HepG2 (cell line): Measurements from ENCODE around the gene CILP2. TPM values are rescaled to one million over a fixed set of nuclear protein-coding genes. Genes with fewer than 3 reads are reported as not detected.

ENCODE experiments used
- ATAC-seq: fragments of 200-7000 bp; cut with Tn5 transposase; 3 replicates; pipeline ENCODE4 v1.9.1; 2020; ENCODE audit warnings: mild to moderate bottlenecking, moderate library complexity
- BruUV-seq: library from RNA; stranded (reverse); fragments of 400-500 nt; replicated peaks from 2 replicates; lab custom pipeline; 2021; lab: Mats Ljungman, UMichigan
- CTCF ChIA-PET: fragments of 300-600 bp; formaldehyde crosslinking; extraction: SDS; loops from one replicate; lab custom pipeline; 2021; ENCODE audit warnings: low total read pairs, inconsistent platforms, low intra/inter-chr PET ratio; lab: Yijun Ruan, JAX
- POLR2A ChIA-PET: fragments of 350-600 bp; sonication (Branson Sonifier 250); formaldehyde crosslinking; loops from one replicate; lab custom pipeline; 2020; ENCODE audit warnings: antibody characterized with exemption, inconsistent platforms; lab: Yijun Ruan, JAX
- DNase-seq: peaks from one replicate; pipeline ENCODE4 v3.0.0-alpha.2; 2015; ENCODE audit warnings: low spot score
- FAIRE-seq: peaks from 3 replicates; lab custom pipeline; 2011; peaks lifted over from hg19 to GRCh38; lab: Jason Lieb, UNC
- H2AFZ ChIP-seq: one replicate; pipeline ENCODE4 v1.6.1; 2011; ENCODE audit warnings: low read length, inconsistent platforms
- H3K27ac ChIP-seq: fragments of 300-600 bp; 3 replicates; pipeline ENCODE4 v1.8.0; 2011; ENCODE audit warnings: mixed run types, mild to moderate bottlenecking, mixed read lengths, low read length, inconsistent platforms; ENCODE audit not compliant: insufficient read depth; ENCODE audit errors: extremely low read length
- H3K27me3 ChIP-seq, 2 experiments: fragments of 200-600 bp in 1 of 2; 2 replicates in 1 of 2; 3 replicates in 1 of 2; pipeline versions ENCODE4 v1.6.0 to v1.8.0; 2011; ENCODE audit warnings: low read length in 2 of 2, mild to moderate bottlenecking in 2 of 2, moderate library complexity in 2 of 2, inconsistent platforms in 1 of 2; ENCODE audit not compliant: insufficient read depth in 2 of 2, control insufficient read depth in 1 of 2
- H3K36me3 ChIP-seq, 2 experiments: fragments of 200-600 bp in 1 of 2; replicated peaks in 1 of 2; 2 replicates in 1 of 2; 3 replicates in 1 of 2; pipeline versions ENCODE4 v1.5.1 to v1.8.0; 2011; ENCODE audit warnings: low read length in 2 of 2, inconsistent platforms in 1 of 2; ENCODE audit not compliant: insufficient read depth in 2 of 2, control insufficient read depth in 1 of 2
- H3K4me1 ChIP-seq: 2 replicates; pipeline ENCODE4 v1.5.1; 2012; ENCODE audit warnings: low read length, inconsistent platforms; ENCODE audit not compliant: insufficient read depth
- H3K4me2 ChIP-seq: 2 replicates; pipeline ENCODE4 v1.6.0; 2011; ENCODE audit warnings: low read depth, low read length, inconsistent platforms
- H3K4me3 ChIP-seq, 3 experiments: fragments of 200-600 bp in 1 of 3; sonication (generic), shearing (Covaris generic) in 1 of 3; replicated peaks in 1 of 3; 2 replicates each; pipeline ENCODE4 v1.5.1; 2011 to 2016; ENCODE audit warnings: low read length in 3 of 3, inconsistent platforms in 2 of 3, low read depth in 2 of 3, mild to moderate bottlenecking in 2 of 3, control low read depth in 1 of 3, mixed read lengths in 1 of 3; ENCODE audit not compliant: insufficient read depth in 1 of 3
- H3K79me2 ChIP-seq: one replicate; pipeline ENCODE4 v1.6.1; 2011; ENCODE audit warnings: low read length, inconsistent platforms; ENCODE audit not compliant: insufficient read depth
- H3K9ac ChIP-seq: 2 replicates; pipeline ENCODE4 v1.6.0; 2011; ENCODE audit warnings: mild to moderate bottlenecking, low read depth, low read length, inconsistent platforms; ENCODE audit not compliant: insufficient read depth
- H3K9me3 ChIP-seq: 2 replicates; pipeline ENCODE4 v1.5.1; 2012; ENCODE audit warnings: mild to moderate bottlenecking, low read length
- H4K20me1 ChIP-seq: 2 replicates; pipeline ENCODE4 v1.6.0; 2011; ENCODE audit warnings: inconsistent platforms, mild to moderate bottlenecking, low read length, moderate library complexity; ENCODE audit not compliant: insufficient read depth
- GLI4 ChIP-seq: sonication (generic); formaldehyde crosslinking; IDR thresholded peaks from 2 replicates; pipeline ENCODE4 v1.5.1; 2020; ENCODE audit warnings: missing genetic modification reagents, mild to moderate bottlenecking, moderate library complexity, borderline replicate concordance
- MAF1 ChIP-seq: sonication (generic); formaldehyde crosslinking; IDR thresholded peaks from 2 replicates; pipeline ENCODE4 v1.5.0; 2020; ENCODE audit warnings: missing genetic modification reagents, borderline replicate concordance
- MBNL3 ChIP-seq: fragments of 250-450 bp; sonication (Bioruptor Pico); conservative IDR thresholded peaks from 2 replicates; pipeline ENCODE4 v1.8.0; 2022; ENCODE audit warnings: mild to moderate bottlenecking, inconsistent platforms
- RXRA ChIP-seq: sonication (generic); formaldehyde crosslinking; IDR thresholded peaks from 2 replicates; pipeline ENCODE4 v1.5.1; 2020; ENCODE audit warnings: missing genetic modification reagents
- SMARCC2 ChIP-seq: fragments of 450-650 bp; IDR thresholded peaks from 2 replicates; pipeline ENCODE4 v1.6.1; 2017; ENCODE audit warnings: antibody characterized with exemption, mild to moderate bottlenecking
- SNAPC2 ChIP-seq: sonication (generic); formaldehyde crosslinking; IDR thresholded peaks from 2 replicates; pipeline ENCODE4 v1.8.1; 2022; ENCODE audit warnings: mild to moderate bottlenecking, missing genetic modification reagents
- ZFAT ChIP-seq: sonication (generic); formaldehyde crosslinking; conservative IDR thresholded peaks from 2 replicates; pipeline ENCODE4 v1.8.1; 2023; ENCODE audit warnings: missing genetic modification reagents, inconsistent platforms
- ZHX2 ChIP-seq, 2 experiments: sonication (generic) in 1 of 2; formaldehyde crosslinking in 1 of 2; IDR thresholded peaks; 2 replicates each; pipeline versions ENCODE4 v1.6.1 to v1.9.0; 2014 to 2022; ENCODE audit warnings: antibody characterized with exemption in 1 of 2, borderline replicate concordance in 1 of 2, inconsistent platforms in 1 of 2, low read depth in 1 of 2, missing genetic modification reagents in 1 of 2
- ZNF225 ChIP-seq: sonication (generic); formaldehyde crosslinking; IDR thresholded peaks from 2 replicates; pipeline ENCODE4 v1.4.0; 2020; ENCODE audit warnings: mild to moderate bottlenecking, missing genetic modification reagents
- ZNF468 ChIP-seq: sonication (generic); formaldehyde crosslinking; IDR thresholded peaks from 2 replicates; pipeline ENCODE4 v1.8.0; 2022; ENCODE audit warnings: mild to moderate bottlenecking, moderate library complexity, missing genetic modification reagents
- ZNF773 ChIP-seq: sonication (generic); formaldehyde crosslinking; IDR thresholded peaks from 2 replicates; pipeline ENCODE4 v1.4.0; 2020; ENCODE audit warnings: missing genetic modification reagents, borderline replicate concordance
- ZNF777 ChIP-seq: sonication (generic); formaldehyde crosslinking; IDR thresholded peaks from 2 replicates; pipeline ENCODE4 v1.4.0; 2020; ENCODE audit warnings: missing genetic modification reagents
- WGBS: methylation state at CpG from one replicate; pipeline ENCODE4 v1.1.6; 2017; ENCODE audit warnings: low lambda C conversion rate; 5-methylcytosine and 5-hydroxymethylcytosine counted together
- in situ Hi-C: cut with HindIII; loops from 2 replicates; pipeline ENCODE4 v1.10.0; 2017; ENCODE audit warnings: low pct_unique_long_range_greater_than_20kb; ENCODE audit not compliant: extremely low pct_ligation_motif_present
- intact Hi-C: fragments of 100-400 bp; cut with micrococcal nuclease; formaldehyde crosslinking; loops from one replicate; pipeline ENCODE4 v1.10.0; 2022; ENCODE audit not compliant: unreplicated experiment
- polyA plus RNA-seq, 8 experiments: library from polyadenylated mRNA; depleted of rRNA in 3 of 8; stranded (reverse) in 7 of 8; unstranded in 1 of 8; fragments of >200 nt; fragmentation: Illumina TruSeq in 4 of 8; extraction: Trizol in 4 of 8; gene quantifications; 2 replicates each; pipeline versions ENCODE4 v1.2.1 to v1.2.3, GENCODE V29; 2011 to 2016; ENCODE audit warnings: low read depth in 4 of 8, missing spikeins in 1 of 8, mixed read lengths in 1 of 8; ENCODE audit not compliant: insufficient read depth in 1 of 8
- total RNA-seq, 5 experiments: library from RNA; depleted of rRNA; stranded (reverse); fragments of >200 nt; fragmentation: Illumina TruSeq; extraction: Trizol; gene quantifications; 2 replicates each; pipeline ENCODE4 v1.2.3, GENCODE V29; 2016; ENCODE audit warnings: low read depth in 1 of 5
- TF ChIP-seq, protein P1 (sequence below): sonication (generic); formaldehyde crosslinking; IDR thresholded peaks from 2 replicates; pipeline ENCODE4 v1.4.0; 2020; ENCODE audit warnings: mild to moderate bottlenecking, missing genetic modification reagents

CILP2 gene
- total and polyA plus RNA-seq, 2 of the 13 experiments (the other 11 are each of a cell fraction or from before 2014, with no cell fraction given): 0.09 to 0.37 TPM

DNA sequence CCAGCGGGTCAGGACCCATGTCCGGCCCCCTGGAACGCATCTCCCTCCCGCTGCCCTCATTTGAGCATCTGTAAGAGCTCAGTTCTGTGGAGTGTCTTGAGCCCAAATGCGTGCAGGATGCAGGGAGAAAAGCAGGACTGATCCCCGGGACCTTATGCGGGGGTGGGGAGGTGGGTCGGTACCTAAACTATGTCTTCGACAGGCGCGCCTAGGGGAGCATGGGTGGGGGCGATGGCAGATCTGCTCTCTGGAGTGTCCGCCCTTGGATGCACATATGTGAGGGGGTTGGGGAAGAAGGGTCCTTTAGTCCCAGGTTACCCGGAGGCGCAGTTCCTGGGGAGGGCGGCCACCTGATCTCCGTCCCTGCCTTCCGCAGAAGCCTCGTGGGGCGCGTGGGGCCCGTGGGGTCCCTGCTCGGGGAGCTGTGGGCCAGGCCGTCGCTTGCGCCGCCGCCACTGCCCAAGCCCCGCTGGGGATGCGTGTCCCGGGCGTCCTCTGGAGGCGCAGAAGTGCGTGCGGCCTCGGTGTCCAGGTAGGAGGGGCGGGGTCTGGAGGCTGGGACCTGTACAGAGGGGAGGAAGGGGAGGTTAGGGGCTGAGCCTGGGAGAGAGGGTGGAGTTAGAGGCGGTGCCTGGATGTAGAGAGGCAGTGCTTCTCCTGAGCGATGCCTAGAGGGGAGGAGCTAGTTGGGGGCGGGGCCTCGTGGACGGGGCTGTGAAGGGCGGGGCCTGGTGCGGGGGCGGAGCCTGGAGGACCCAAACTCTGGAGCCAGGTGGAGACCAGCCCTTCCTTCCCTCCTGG, 2.9 kb downstream of the CILP2 start:
- no peaks in the 10 kb centered on the region for H3K36me3 ChIP-seq
- H4K20me1 ChIP-seq: no peaks in the 10 kb centered on the region
- WGBS: 49% methylated on average over 22 of the region's 45 CpGs
- no TSS peak for BruUV-seq
- H3K4me3 ChIP-seq: no peak overlapping the region; a peak in 1 of 6 replicates
- H3K27ac ChIP-seq: no peak overlapping the region
- H3K79me2 ChIP-seq: no peaks in the 10 kb centered on the region
- H2AFZ ChIP-seq: no peak overlapping the region
- peaks cover 0 to 10% of the 10 kb centered on the region in 2 experiments; a peak in 1 of 5 replicates for H3K27me3 ChIP-seq
- DNase-seq: no peak
- H3K4me1 ChIP-seq: 0 out of 2 replicates have a peak, but pooled peaks cover 5% of the 10 kb centered on the region
- no peak overlapping the region for H3K9ac ChIP-seq
- ATAC-seq: peak; percentile 35
- no peaks in the 10 kb centered on the region for H3K9me3 ChIP-seq
- intact Hi-C loops: no loop called here
- in situ Hi-C loops: loop anchor here (25.0 kb wide), 1 partner anchor 421 kb away; no protein-coding TSS in a partner anchor
- no peak overlapping the region for H3K4me2 ChIP-seq
- CTCF ChIA-PET: no interaction called here
- FAIRE-seq: no peak
- POLR2A ChIA-PET: no interaction called here
- no peak for TF ChIP-seq MAF1 (CRISPR knock-in tag)
- TF ChIP-seq ZHX2 (IDR thresholded peaks at IDR 0.05; ENCODE audit: low read depth): no peak
- no peak for TF ChIP-seq ZHX2 (CRISPR knock-in tag; IDR thresholded peaks at IDR 0.05; ENCODE audit: borderline replicate concordance)
- TF ChIP-seq SNAPC2 (CRISPR knock-in tag): no peak
- no peak for TF ChIP-seq ZFAT (CRISPR knock-in tag)
- no peak for TF ChIP-seq ZNF468
- TF ChIP-seq RXRA: no peak
- no peak for TF ChIP-seq ZNF225 (CRISPR knock-in tag)
- TF ChIP-seq MBNL3: no peak
- no peak for TF ChIP-seq SMARCC2
- TF ChIP-seq ZNF777 (CRISPR knock-in tag): no peak
- no peak for TF ChIP-seq ZNF773
- TF ChIP-seq, protein P1, sequence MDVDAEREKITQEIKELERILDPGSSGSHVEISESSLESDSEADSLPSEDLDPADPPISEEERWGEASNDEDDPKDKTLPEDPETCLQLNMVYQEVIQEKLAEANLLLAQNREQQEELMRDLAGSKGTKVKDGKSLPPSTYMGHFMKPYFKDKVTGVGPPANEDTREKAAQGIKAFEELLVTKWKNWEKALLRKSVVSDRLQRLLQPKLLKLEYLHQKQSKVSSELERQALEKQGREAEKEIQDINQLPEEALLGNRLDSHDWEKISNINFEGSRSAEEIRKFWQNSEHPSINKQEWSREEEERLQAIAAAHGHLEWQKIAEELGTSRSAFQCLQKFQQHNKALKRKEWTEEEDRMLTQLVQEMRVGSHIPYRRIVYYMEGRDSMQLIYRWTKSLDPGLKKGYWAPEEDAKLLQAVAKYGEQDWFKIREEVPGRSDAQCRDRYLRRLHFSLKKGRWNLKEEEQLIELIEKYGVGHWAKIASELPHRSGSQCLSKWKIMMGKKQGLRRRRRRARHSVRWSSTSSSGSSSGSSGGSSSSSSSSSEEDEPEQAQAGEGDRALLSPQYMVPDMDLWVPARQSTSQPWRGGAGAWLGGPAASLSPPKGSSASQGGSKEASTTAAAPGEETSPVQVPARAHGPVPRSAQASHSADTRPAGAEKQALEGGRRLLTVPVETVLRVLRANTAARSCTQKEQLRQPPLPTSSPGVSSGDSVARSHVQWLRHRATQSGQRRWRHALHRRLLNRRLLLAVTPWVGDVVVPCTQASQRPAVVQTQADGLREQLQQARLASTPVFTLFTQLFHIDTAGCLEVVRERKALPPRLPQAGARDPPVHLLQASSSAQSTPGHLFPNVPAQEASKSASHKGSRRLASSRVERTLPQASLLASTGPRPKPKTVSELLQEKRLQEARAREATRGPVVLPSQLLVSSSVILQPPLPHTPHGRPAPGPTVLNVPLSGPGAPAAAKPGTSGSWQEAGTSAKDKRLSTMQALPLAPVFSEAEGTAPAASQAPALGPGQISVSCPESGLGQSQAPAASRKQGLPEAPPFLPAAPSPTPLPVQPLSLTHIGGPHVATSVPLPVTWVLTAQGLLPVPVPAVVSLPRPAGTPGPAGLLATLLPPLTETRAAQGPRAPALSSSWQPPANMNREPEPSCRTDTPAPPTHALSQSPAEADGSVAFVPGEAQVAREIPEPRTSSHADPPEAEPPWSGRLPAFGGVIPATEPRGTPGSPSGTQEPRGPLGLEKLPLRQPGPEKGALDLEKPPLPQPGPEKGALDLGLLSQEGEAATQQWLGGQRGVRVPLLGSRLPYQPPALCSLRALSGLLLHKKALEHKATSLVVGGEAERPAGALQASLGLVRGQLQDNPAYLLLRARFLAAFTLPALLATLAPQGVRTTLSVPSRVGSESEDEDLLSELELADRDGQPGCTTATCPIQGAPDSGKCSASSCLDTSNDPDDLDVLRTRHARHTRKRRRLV (CRISPR knock-in tag): no peak
- TF ChIP-seq GLI4 (CRISPR knock-in tag): no peak
